HCT116 (cell line): ENCODE data around the gene DPM2. TPM values are rescaled to one million over a fixed set of nuclear protein-coding genes. Genes with fewer than 3 reads are reported as not detected.

ENCODE experiments used
- ATAC-seq: fragments of 200-7000 bp; cut with Tn5 transposase; 2 replicates; pipeline ENCODE4 v1.9.1; 2020; ENCODE audit warnings: mild to moderate bottlenecking, moderate library complexity
- BruUV-seq: library from RNA; stranded (reverse); fragments of 400-500 nt; replicated peaks from 2 replicates; lab custom pipeline; 2021; lab: Mats Ljungman, UMichigan
- CTCF ChIA-PET: fragments of 300-600 bp; sonication (Branson Sonifier 250); formaldehyde crosslinking; loops from one replicate; lab custom pipeline; 2021; ENCODE audit warnings: antibody characterized with exemption; lab: Charles Lee
- POLR2A ChIA-PET: fragments of 300-600, 350-600 bp; sonication (Branson Sonifier 250); formaldehyde crosslinking; loops from one replicate; lab custom pipeline; 2021; ENCODE audit warnings: antibody characterized with exemption; lab: Charles Lee
- RAD21 ChIA-PET, 2 experiments: fragments of 300-600 bp; sonication (Branson Sonifier 250); formaldehyde crosslinking; loops; one replicate each; lab custom pipeline; 2023; ENCODE audit warnings: low total read pairs in 2 of 2; ENCODE audit not compliant: uncharacterized antibody in 2 of 2, unreplicated experiment in 2 of 2, low non-redundant PET in 1 of 2; lab: Charles Lee
- DNase-seq: peaks from one replicate; pipeline ENCODE4 v3.0.0-alpha.2; 2010; ENCODE audit warnings: low read depth, low spot score
- H2AFZ ChIP-seq: fragments of 200-600 bp; shearing (Covaris generic), sonication (generic); 2 replicates; pipeline ENCODE4 v1.6.1; 2017; ENCODE audit warnings: low read depth, mixed run types, mixed read lengths, antibody characterized with exemption, low read length; ENCODE audit not compliant: poor library complexity, severe bottlenecking
- H3K27ac ChIP-seq: 2 replicates; pipeline ENCODE4 v1.5.1; 2012; ENCODE audit warnings: low read depth, low read length
- H3K27me3 ChIP-seq: fragments of 200-600 bp; sonication (generic); 2 replicates; pipeline ENCODE4 v1.6.1; 2016; ENCODE audit warnings: mixed run types, low read length, mixed read lengths; ENCODE audit not compliant: insufficient read depth
- H3K36me3 ChIP-seq, 2 experiments: fragments of 200-500 bp in 1 of 2; fragments of 200-600 bp in 1 of 2; sonication (Bioruptor generic) in 1 of 2; sonication (generic) in 1 of 2; 2 replicates each; pipeline versions ENCODE4 v1.5.1 to v1.6.1; 2014 to 2016; ENCODE audit warnings: low read length in 2 of 2, inconsistent platforms in 1 of 2, mixed read lengths in 1 of 2, mixed run types in 1 of 2; ENCODE audit not compliant: insufficient read depth in 2 of 2, control insufficient read depth in 1 of 2
- H3K4me1 ChIP-seq, 2 experiments: fragments of 200-600 bp in 1 of 2; sonication (generic) in 1 of 2; 2 replicates each; pipeline versions ENCODE4 v1.5.1 to v1.6.1; 2012 to 2017; ENCODE audit warnings: low read length in 2 of 2, inconsistent platforms in 1 of 2, mild to moderate bottlenecking in 1 of 2, mixed read lengths in 1 of 2, mixed run types in 1 of 2, moderate library complexity in 1 of 2; ENCODE audit not compliant: insufficient read depth in 2 of 2, control insufficient read depth in 1 of 2
- H3K4me2 ChIP-seq: fragments of 200-600 bp; sonication (generic); 2 replicates; pipeline ENCODE4 v1.6.1; 2017; ENCODE audit warnings: mixed run types, low read length, mixed read lengths
- H3K4me3 ChIP-seq, 2 experiments: fragments of 200-600 bp in 1 of 2; sonication (generic) in 1 of 2; replicated peaks in 1 of 2; 2 replicates each; pipeline ENCODE4 v1.5.1; 2011 to 2016; ENCODE audit warnings: low read length in 2 of 2, control low read depth in 1 of 2, low read depth in 1 of 2, mild to moderate bottlenecking in 1 of 2, mixed read lengths in 1 of 2, mixed run types in 1 of 2
- H3K79me2 ChIP-seq: fragments of 200-600 bp; sonication (generic); 2 replicates; pipeline ENCODE4 v1.6.1; 2017; ENCODE audit warnings: mild to moderate bottlenecking, mixed run types, low read length, moderate library complexity, mixed read lengths; ENCODE audit not compliant: insufficient read depth
- H3K9ac ChIP-seq: fragments of 200-600 bp; sonication (generic); 2 replicates; pipeline ENCODE4 v1.6.1; 2016; ENCODE audit warnings: low read length, mixed read lengths
- H3K9me2 ChIP-seq: fragments of 200-600 bp; sonication (generic), shearing (Covaris generic); 2 replicates; pipeline ENCODE4 v1.6.1; 2017; ENCODE audit warnings: mixed run types, mild to moderate bottlenecking, moderate library complexity; ENCODE audit not compliant: insufficient read depth
- H3K9me3 ChIP-seq, 2 experiments: fragments of 200-500 bp in 1 of 2; fragments of 200-600 bp in 1 of 2; sonication (Bioruptor generic) in 1 of 2; sonication (generic) in 1 of 2; 2 replicates each; pipeline ENCODE4 v1.6.1; 2014 to 2017; ENCODE audit warnings: low read length in 2 of 2, mixed read lengths in 2 of 2, inconsistent platforms in 1 of 2, low read depth in 1 of 2, mild to moderate bottlenecking in 1 of 2, mixed run types in 1 of 2, moderate library complexity in 1 of 2; ENCODE audit not compliant: control insufficient read depth in 1 of 2, insufficient read depth in 1 of 2
- H4K20me1 ChIP-seq: fragments of 200-600 bp; sonication (generic), shearing (Covaris generic); 2 replicates; pipeline ENCODE4 v1.6.1; 2017; ENCODE audit warnings: mixed run types, mild to moderate bottlenecking, moderate library complexity; ENCODE audit not compliant: insufficient read depth
- CEBPB ChIP-seq: IDR thresholded peaks from 2 replicates; pipeline ENCODE4 v1.6.1; 2012; ENCODE audit warnings: low read depth
- EGR1 ChIP-seq: IDR thresholded peaks from 2 replicates; pipeline ENCODE4 v1.6.1; 2012; ENCODE audit warnings: low read depth
- EZH2 ChIP-seq: fragments of 200-600 bp; sonication (generic); IDR thresholded peaks from 2 replicates; pipeline ENCODE4 v1.6.1; 2017; ENCODE audit warnings: antibody characterized with exemption, mixed run types
- EZH2phosphoT487 ChIP-seq: fragments of 200-600 bp; IDR thresholded peaks from 2 replicates; pipeline ENCODE4 v1.6.1; 2018; ENCODE audit warnings: antibody characterized with exemption, borderline replicate concordance
- MAX ChIP-seq: IDR thresholded peaks from 2 replicates; pipeline ENCODE4 v1.6.1; 2012
- POLR2A ChIP-seq: IDR thresholded peaks from 2 replicates; pipeline ENCODE4 v1.7.0; 2011; ENCODE audit warnings: borderline replicate concordance; ENCODE audit not compliant: insufficient read depth, insufficient read length; ENCODE audit errors: extremely low read depth
- POLR2AphosphoS5 ChIP-seq: IDR thresholded peaks from 2 replicates; pipeline ENCODE4 v1.6.1; 2011; ENCODE audit warnings: mild to moderate bottlenecking, low read depth, low read length, moderate library complexity
- RAD21 ChIP-seq: IDR thresholded peaks from 2 replicates; pipeline ENCODE4 v1.6.1; 2012; ENCODE audit warnings: low read depth, mild to moderate bottlenecking
- SP1 ChIP-seq: IDR thresholded peaks from 2 replicates; pipeline ENCODE4 v1.6.1; 2012; ENCODE audit warnings: low read depth
- SRF ChIP-seq: IDR thresholded peaks from 2 replicates; pipeline ENCODE4 v1.6.1; 2012; ENCODE audit warnings: low read depth
- ZFX ChIP-seq: fragments of 450-650 bp; IDR thresholded peaks from 2 replicates; pipeline ENCODE4 v1.6.1; 2017
- ZNF274 ChIP-seq: fragments of 200-500 bp; sonication (Bioruptor generic); IDR thresholded peaks from 2 replicates; pipeline ENCODE4 v1.6.1; 2014; ENCODE audit warnings: mild to moderate bottlenecking, low read depth, low read length, inconsistent platforms
- intact Hi-C: fragments of 100-400 bp; cut with micrococcal nuclease; formaldehyde crosslinking; loops from 2 replicates; pipeline ENCODE4 v1.10.0; 2022
- total RNA-seq: library from RNA; stranded (reverse); gene quantifications from one replicate; pipeline ENCODE4 v1.2.1, GENCODE V29; 2021; ENCODE audit not compliant: unreplicated experiment
- TF ChIP-seq, protein P1 (sequence below), 3 experiments: fragments of 200-600 bp in 1 of 3; sonication (generic) in 1 of 3; IDR thresholded peaks in 2 of 3; conservative IDR thresholded peaks in 1 of 3; 2 replicates each; pipeline ENCODE4 v1.5.1; 2012 to 2017; ENCODE audit warnings: low read depth in 2 of 3, low read length in 2 of 3, antibody characterized with exemption in 1 of 3, borderline replicate concordance in 1 of 3, control low read depth in 1 of 3, mild to moderate bottlenecking in 1 of 3, mixed read lengths in 1 of 3, mixed run types in 1 of 3, moderate library complexity in 1 of 3; ENCODE audit not compliant: insufficient read depth in 1 of 3
- TF ChIP-seq, protein P2 (sequence below): IDR thresholded peaks from 2 replicates; pipeline ENCODE4 v1.6.1; 2012; ENCODE audit warnings: low read depth

The DPM2 gene
- total RNA-seq, 1 experiment from 2014 or later, result 54.6 TPM

- ATAC-seq (peak; percentile 53), DNase-seq (peak; percentile 77)
- Histone ChIP-seq H3K9me2 (no peaks in the 10 kb centered on the region), H3K4me3 (peak overlapping the region; percentile 75 to 79), H3K9ac (peak overlapping the region; percentile 79), H4K20me1 (no peaks in the 10 kb centered on the region), H3K79me2 (no peaks in the 10 kb centered on the region), H3K27ac (peak overlapping the region; percentile 84), H3K9me3 (no peaks in the 10 kb centered on the region), H2AFZ (no peak overlapping the region), H3K36me3 (no peaks in the 10 kb centered on the region), H3K4me1 (peaks cover 49 to 83% of the 10 kb centered on the region in 2 experiments), H3K4me2 (peak overlapping the region; percentile 95), H3K27me3 (no peaks in the 10 kb centered on the region)
- CTCF ChIA-PET, result no interaction called here
- BruUV-seq, result no TSS peak
- POLR2A ChIA-PET, result interaction anchor here (0.6 to 0.7 kb wide), 4 partner anchors 12 to 480 kb away, joined by 3 to 5 read pairs (median 3); no protein-coding TSS in a partner anchor
- RAD21 ChIA-PET, result interaction anchor here in 1 of 2 experiments (1.1 kb wide), 1 partner anchor 123 kb away, joined by 3 read pairs; no protein-coding TSS in a partner anchor
- TF ChIP-seq EGR1, result no peak
- no peak for TF ChIP-seq SRF
- peak; percentile 44 for TF ChIP-seq POLR2A
- no peak for TF ChIP-seq CEBPB
- no peak for TF ChIP-seq EZH2
- no peak for TF ChIP-seq SP1
- TF ChIP-seq POLR2AphosphoS5, result peak; percentile 85
- TF ChIP-seq, protein P1, sequence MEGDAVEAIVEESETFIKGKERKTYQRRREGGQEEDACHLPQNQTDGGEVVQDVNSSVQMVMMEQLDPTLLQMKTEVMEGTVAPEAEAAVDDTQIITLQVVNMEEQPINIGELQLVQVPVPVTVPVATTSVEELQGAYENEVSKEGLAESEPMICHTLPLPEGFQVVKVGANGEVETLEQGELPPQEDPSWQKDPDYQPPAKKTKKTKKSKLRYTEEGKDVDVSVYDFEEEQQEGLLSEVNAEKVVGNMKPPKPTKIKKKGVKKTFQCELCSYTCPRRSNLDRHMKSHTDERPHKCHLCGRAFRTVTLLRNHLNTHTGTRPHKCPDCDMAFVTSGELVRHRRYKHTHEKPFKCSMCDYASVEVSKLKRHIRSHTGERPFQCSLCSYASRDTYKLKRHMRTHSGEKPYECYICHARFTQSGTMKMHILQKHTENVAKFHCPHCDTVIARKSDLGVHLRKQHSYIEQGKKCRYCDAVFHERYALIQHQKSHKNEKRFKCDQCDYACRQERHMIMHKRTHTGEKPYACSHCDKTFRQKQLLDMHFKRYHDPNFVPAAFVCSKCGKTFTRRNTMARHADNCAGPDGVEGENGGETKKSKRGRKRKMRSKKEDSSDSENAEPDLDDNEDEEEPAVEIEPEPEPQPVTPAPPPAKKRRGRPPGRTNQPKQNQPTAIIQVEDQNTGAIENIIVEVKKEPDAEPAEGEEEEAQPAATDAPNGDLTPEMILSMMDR (IDR thresholded peaks at IDR 0.05 in 2 of 3, conservative IDR thresholded peaks at IDR 0.05 in 1 of 3; ENCODE audit: borderline replicate concordance in 1 of 3, insufficient read depth in 1 of 3, low read depth in 2 of 3, low read length in 2 of 3), result no peak
- TF ChIP-seq MAX, result no peak
- TF ChIP-seq, protein P2, sequence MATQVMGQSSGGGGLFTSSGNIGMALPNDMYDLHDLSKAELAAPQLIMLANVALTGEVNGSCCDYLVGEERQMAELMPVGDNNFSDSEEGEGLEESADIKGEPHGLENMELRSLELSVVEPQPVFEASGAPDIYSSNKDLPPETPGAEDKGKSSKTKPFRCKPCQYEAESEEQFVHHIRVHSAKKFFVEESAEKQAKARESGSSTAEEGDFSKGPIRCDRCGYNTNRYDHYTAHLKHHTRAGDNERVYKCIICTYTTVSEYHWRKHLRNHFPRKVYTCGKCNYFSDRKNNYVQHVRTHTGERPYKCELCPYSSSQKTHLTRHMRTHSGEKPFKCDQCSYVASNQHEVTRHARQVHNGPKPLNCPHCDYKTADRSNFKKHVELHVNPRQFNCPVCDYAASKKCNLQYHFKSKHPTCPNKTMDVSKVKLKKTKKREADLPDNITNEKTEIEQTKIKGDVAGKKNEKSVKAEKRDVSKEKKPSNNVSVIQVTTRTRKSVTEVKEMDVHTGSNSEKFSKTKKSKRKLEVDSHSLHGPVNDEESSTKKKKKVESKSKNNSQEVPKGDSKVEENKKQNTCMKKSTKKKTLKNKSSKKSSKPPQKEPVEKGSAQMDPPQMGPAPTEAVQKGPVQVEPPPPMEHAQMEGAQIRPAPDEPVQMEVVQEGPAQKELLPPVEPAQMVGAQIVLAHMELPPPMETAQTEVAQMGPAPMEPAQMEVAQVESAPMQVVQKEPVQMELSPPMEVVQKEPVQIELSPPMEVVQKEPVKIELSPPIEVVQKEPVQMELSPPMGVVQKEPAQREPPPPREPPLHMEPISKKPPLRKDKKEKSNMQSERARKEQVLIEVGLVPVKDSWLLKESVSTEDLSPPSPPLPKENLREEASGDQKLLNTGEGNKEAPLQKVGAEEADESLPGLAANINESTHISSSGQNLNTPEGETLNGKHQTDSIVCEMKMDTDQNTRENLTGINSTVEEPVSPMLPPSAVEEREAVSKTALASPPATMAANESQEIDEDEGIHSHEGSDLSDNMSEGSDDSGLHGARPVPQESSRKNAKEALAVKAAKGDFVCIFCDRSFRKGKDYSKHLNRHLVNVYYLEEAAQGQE, result no peak
- no peak for TF ChIP-seq ZNF274
- no peak for TF ChIP-seq RAD21
- TF ChIP-seq ZFX, result no peak
- TF ChIP-seq EZH2phosphoT487, result no peak
- intact Hi-C loops, result loop anchor here (5.0 kb wide), 1 partner anchor 110 kb away; no protein-coding TSS in a partner anchor
Observed at GRCh38 chr9:127927201-127927987, 10.3 kb downstream of the DPM2 start.
